Measurements from ENCODE around the gene IGFBP4. TPM values are rescaled to one million over a fixed set of nuclear protein-coding genes. Genes with fewer than 3 reads are reported as not detected.

Gene IGFBP4
- total and polyA plus RNA-seq, 2 of the 13 experiments (the other 11 are each of a cell fraction or from before 2014, with no cell fraction given): 4.1 to 49.0 TPM

- TF ChIP-seq HNF4G (IDR thresholded peaks at IDR 0.05; ENCODE audit: borderline replicate concordance, low read depth, low read length) (no peak; the same call in 1 of the 2 replicates), HNF4G (CRISPR knock-in tag; IDR thresholded peaks at IDR 0.05; ENCODE audit: borderline replicate concordance, low read depth) (peak; percentile 85), SP140L (CRISPR knock-in tag; IDR thresholded peaks at IDR 0.05; ENCODE audit: borderline replicate concordance) (no peak), BCL3 (CRISPR knock-in tag; IDR thresholded peaks at IDR 0.05) (no peak), ZFP36L1 (CRISPR knock-in tag; IDR thresholded peaks at IDR 0.05) (0 out of 2 replicates have a peak, but pooled peaks have one; percentile 47), SMAD1 (CRISPR knock-in tag; IDR thresholded peaks at IDR 0.05; ENCODE audit: borderline replicate concordance, low read depth) (peak; percentile 93; the same call in 1 of the 2 replicates), ZBED4 (CRISPR knock-in tag; IDR thresholded peaks at IDR 0.05; ENCODE audit: borderline replicate concordance) (peak; percentile 33; the same call in 1 of the 2 replicates), RFXANK (CRISPR knock-in tag; IDR thresholded peaks at IDR 0.05) (no peak; the same call in 1 of the 2 replicates), PHB2 (IDR thresholded peaks at IDR 0.05; ENCODE audit: partially characterized antibody) (no peak), TFE3 (CRISPR knock-in tag; IDR thresholded peaks at IDR 0.05) (peak; percentile 98), AHDC1 (CRISPR knock-in tag; IDR thresholded peaks at IDR 0.05; ENCODE audit: borderline replicate concordance) (no peak), GATA4 (IDR thresholded peaks at IDR 0.05; ENCODE audit: borderline replicate concordance, low read depth) (no peak), ZNF207 (IDR thresholded peaks at IDR 0.05; ENCODE audit: borderline replicate concordance) (no peak), NFE2L2 (IDR thresholded peaks at IDR 0.05; ENCODE audit: low read length) (no peak)
- TF ChIP-seq, protein P1, sequence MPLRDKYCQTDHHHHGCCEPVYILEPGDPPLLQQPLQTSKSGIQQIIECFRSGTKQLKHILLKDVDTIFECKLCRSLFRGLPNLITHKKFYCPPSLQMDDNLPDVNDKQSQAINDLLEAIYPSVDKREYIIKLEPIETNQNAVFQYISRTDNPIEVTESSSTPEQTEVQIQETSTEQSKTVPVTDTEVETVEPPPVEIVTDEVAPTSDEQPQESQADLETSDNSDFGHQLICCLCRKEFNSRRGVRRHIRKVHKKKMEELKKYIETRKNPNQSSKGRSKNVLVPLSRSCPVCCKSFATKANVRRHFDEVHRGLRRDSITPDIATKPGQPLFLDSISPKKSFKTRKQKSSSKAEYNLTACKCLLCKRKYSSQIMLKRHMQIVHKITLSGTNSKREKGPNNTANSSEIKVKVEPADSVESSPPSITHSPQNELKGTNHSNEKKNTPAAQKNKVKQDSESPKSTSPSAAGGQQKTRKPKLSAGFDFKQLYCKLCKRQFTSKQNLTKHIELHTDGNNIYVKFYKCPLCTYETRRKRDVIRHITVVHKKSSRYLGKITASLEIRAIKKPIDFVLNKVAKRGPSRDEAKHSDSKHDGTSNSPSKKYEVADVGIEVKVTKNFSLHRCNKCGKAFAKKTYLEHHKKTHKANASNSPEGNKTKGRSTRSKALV (CRISPR knock-in tag; IDR thresholded peaks at IDR 0.05): no peak
These were observed 5.5 kb downstream of the IGFBP4 start (continued) for GRCh38 chr17:40448639-40449261.

All from HepG2 (cell line).